Duodenal mucosa (tissue), 2 donors: ENCODE measurements around the gene CENPX.

Experiments used
- H3K27ac ChIP-seq: one replicate; pipeline ENCODE4 v1.7.0; 2013; ENCODE audit warnings: low read depth, low read length
- H3K27me3 ChIP-seq, 2 donors: one replicate each; pipeline ENCODE4 v1.7.0; 2013; ENCODE audit warnings: low read length in 2 of 2, control low read depth in 1 of 2; ENCODE audit not compliant: insufficient read depth in 2 of 2, control insufficient read depth in 1 of 2
- H3K36me3 ChIP-seq, 2 donors: one replicate each; pipeline ENCODE4 v1.7.0; 2013; ENCODE audit warnings: low read length in 2 of 2, control low read depth in 1 of 2; ENCODE audit not compliant: insufficient read depth in 2 of 2, control insufficient read depth in 1 of 2
- H3K4me1 ChIP-seq, 2 donors: one replicate each; pipeline ENCODE4 v1.7.0; 2013; ENCODE audit warnings: low read length in 2 of 2, control low read depth in 1 of 2; ENCODE audit not compliant: insufficient read depth in 2 of 2, control insufficient read depth in 1 of 2
- H3K4me3 ChIP-seq, 2 donors: one replicate each; pipeline ENCODE4 v1.7.0; 2013; ENCODE audit warnings: low read length in 2 of 2, low read depth in 1 of 2
- H3K9ac ChIP-seq, 2 donors: one replicate each; pipeline ENCODE4 v1.7.0; 2013; ENCODE audit warnings: low read length in 2 of 2, low read depth in 1 of 2
- H3K9me3 ChIP-seq, 2 donors: one replicate each; pipeline ENCODE4 v1.7.0; 2013; ENCODE audit warnings: low read length in 2 of 2, control low read depth in 1 of 2; ENCODE audit not compliant: control insufficient read depth in 1 of 2

CENPX gene

DNA sequence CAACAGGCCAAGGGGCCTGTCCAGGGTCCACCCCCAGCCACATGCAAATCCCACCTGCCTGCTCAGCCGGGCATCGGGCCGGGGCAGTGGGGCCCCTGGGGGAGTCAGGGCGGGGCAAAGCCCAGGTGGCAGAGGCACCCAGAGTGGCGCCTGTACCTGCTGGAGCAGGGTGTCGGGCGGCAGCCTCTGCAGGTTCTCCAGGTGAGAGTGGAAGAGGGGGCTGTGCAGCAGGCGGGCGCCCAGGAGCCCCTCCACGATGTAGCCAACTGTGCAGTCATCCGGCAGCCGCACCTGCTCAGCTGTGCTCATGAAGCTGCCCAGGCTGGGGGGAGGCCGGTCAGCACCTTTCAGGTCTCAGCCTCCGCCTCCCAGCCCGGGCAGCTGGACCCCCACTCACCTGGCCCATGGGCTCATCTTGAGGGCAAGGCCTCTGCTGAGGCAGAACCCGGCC is 26.9 kb upstream of the CENPX start:
- Histone ChIP-seq H3K27me3 (no peaks in the 10 kb centered on the region), H3K27ac (no peak overlapping the region), H3K4me3 (no peak overlapping the region), H3K4me1 (peaks cover 11 to 29% of the 10 kb centered on the region in 2 donors), H3K9me3 (no peaks in the 10 kb centered on the region), H3K9ac (no peak overlapping the region), H3K36me3 (peaks cover 3 to 26% of the 10 kb centered on the region in 2 donors)

DNA sequence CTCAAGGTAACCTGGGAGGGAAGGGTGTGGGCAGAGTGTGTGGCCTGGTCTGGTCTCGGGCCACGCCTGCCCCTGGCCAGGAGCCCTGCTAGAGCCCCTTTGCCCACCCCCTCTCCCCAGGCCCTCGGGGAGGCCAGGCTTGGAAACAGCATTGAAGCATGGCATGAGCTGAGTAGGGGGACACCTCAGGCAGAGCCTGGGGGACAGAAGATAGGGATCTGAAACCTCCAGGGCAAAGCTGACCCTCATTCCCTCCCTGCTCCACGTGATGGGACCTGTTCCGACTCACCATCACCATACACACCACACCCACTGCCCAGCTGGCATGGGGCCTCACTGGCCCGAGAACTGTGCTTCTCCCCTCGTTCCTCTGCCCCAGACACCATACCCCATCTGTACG is 26.4 kb upstream of the CENPX start:
- peaks cover 3 to 23% of the 10 kb centered on the region in 2 donors for H3K36me3 ChIP-seq
- H3K4me3 ChIP-seq = no peak overlapping the region
- H3K9me3 ChIP-seq = no peaks in the 10 kb centered on the region
- H3K27ac ChIP-seq = no peak overlapping the region
- no peaks in the 10 kb centered on the region for H3K27me3 ChIP-seq
- H3K4me1 ChIP-seq = peaks cover 11 to 29% of the 10 kb centered on the region in 2 donors
- no peak overlapping the region for H3K9ac ChIP-seq

- Histone ChIP-seq H3K36me3 (peaks cover 1 to 17% of the 10 kb centered on the region in 2 donors), H3K27ac (no peak overlapping the region), H3K27me3 (no peaks in the 10 kb centered on the region), H3K9me3 (no peaks in the 10 kb centered on the region), H3K4me3 (no peak overlapping the region), H3K9ac (no peak overlapping the region), H3K4me1 (peaks cover 11 to 25% of the 10 kb centered on the region in 2 donors)
These were observed 25.9 kb upstream of the CENPX start for GRCh38 chr17:82048571-82048971.

GRCh38 chr17:82047914-82048570 is 25.4 kb upstream of the CENPX start:
- Histone ChIP-seq H3K9ac (no peak overlapping the region), H3K27ac (no peak overlapping the region), H3K27me3 (no peaks in the 10 kb centered on the region), H3K36me3 (peaks cover 0 to 14% of the 10 kb centered on the region in 2 donors), H3K4me1 (peaks cover 7 to 20% of the 10 kb centered on the region in 2 donors), H3K4me3 (no peak overlapping the region), H3K9me3 (no peaks in the 10 kb centered on the region)

DNA sequence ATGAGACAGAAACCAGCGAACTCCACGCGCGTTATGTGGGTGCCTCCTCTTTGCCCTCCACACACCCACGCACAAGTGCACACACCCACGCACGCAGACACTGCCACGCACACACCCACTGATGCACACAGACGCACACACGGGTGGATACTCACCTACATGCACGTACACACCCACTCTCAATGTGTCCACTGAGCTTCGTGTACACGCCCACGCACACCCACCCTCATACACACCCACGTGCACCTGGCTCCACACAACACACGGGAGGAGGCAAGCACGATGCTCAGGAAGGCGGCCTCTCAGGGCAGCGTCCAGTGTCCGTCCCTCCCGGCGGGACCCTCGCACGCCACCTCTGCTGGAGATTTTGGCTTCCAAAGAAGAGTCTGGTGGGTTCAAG is 24.7 kb upstream of the CENPX start:
- Histone ChIP-seq H3K27ac (no peak overlapping the region), H3K27me3 (no peaks in the 10 kb centered on the region), H3K36me3 (peaks cover 0 to 14% of the 10 kb centered on the region in 2 donors), H3K4me1 (peaks cover under 1 to 13% of the 10 kb centered on the region in 2 donors), H3K4me3 (no peak overlapping the region), H3K9ac (no peak overlapping the region), H3K9me3 (no peaks in the 10 kb centered on the region)

DNA sequence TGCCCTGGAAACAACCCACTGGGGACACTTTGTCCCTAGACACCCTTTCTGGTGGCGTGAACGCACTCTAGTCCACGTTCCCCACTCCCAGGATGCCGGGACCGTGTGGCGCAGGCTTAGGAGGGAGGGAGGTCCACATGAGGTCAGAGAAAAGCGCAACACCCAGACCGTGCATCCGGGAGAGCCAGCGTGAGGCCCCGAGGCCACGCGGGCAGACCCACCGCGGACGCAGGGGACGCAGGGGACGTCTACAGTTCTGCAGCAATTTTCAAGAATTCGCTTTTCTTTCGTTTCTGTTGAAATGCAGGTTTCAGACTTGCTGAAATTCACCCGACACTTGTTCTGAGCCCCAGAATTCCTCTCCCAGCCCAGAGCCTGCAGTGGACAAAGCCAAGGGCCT is 24.2 kb upstream of the CENPX start:
- H3K27ac ChIP-seq = no peak overlapping the region
- H3K9ac ChIP-seq = no peak overlapping the region
- H3K4me3 ChIP-seq = no peak overlapping the region

DNA sequence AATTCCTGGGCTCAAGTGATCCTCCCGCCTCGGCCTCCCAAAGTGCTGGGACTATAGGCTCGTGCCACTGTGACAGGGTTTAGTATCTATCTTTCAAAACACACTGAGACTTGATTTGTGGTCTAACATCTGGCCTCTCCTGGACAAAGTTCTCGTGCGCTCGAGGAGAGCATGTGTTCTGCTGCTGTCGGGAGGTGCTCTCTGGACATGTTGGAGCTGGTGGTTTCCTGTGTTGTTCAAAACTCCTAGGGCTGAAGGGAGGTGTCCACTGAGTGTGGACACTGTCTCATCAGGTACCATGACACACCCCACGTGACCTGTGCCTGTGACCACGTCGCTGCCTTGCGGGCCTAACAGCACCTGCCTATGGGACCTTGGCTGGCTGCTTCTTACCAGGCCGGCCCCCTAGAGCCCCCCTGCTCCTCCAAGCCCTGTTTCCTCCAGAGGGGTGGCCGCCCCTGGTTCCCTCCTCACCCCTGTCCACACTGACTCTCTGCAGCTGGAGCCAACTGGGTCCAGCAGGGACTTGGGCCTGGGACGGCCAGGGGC is 23.3 kb upstream of the CENPX start:
- H3K9me3 ChIP-seq = no peaks in the 10 kb centered on the region
- no peak overlapping the region for H3K27ac ChIP-seq
- H3K27me3 ChIP-seq = no peaks in the 10 kb centered on the region
- peaks cover 0 to 14% of the 10 kb centered on the region in 2 donors for H3K36me3 ChIP-seq
- H3K4me1 ChIP-seq = peaks cover 0 to 11% of the 10 kb centered on the region in 2 donors
- no peak overlapping the region for H3K4me3 ChIP-seq
- H3K9ac ChIP-seq = no peak overlapping the region

More for the DNA sequence above, 24.2 kb upstream of the CENPX start:
- Histone ChIP-seq H3K27me3 (no peaks in the 10 kb centered on the region), H3K9me3 (no peaks in the 10 kb centered on the region), H3K36me3 (peaks cover 0 to 14% of the 10 kb centered on the region in 2 donors), H3K4me1 (peaks cover 0 to 11% of the 10 kb centered on the region in 2 donors)

DNA sequence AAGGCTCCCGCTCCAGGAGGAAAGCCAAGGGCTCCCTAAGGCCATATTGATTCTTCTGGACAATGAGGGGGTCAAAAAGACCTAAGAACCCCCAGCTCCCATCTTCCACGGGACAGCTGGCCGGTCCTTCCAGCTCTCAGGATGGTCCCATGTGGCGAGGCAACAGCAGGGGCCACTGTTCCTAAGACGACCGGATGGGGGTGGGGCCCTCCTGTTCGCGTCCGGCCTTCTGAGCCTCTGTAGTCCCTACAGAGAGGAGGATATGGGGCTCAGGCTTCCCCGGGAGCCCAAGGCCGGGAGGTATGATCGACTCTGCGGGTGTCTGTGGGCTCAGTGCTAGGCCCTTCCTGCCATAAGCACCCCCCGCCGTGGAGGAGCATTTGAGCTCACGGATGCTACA is 20.8 kb upstream of the CENPX start:
- H3K4me1 ChIP-seq = no peaks in the 10 kb centered on the region
- no peak overlapping the region for H3K4me3 ChIP-seq
- H3K27me3 ChIP-seq = no peaks in the 10 kb centered on the region
- H3K9me3 ChIP-seq = no peaks in the 10 kb centered on the region
- H3K36me3 ChIP-seq = peaks cover 0 to 12% of the 10 kb centered on the region in 2 donors
- no peak overlapping the region for H3K9ac ChIP-seq
- no peak overlapping the region for H3K27ac ChIP-seq

DNA sequence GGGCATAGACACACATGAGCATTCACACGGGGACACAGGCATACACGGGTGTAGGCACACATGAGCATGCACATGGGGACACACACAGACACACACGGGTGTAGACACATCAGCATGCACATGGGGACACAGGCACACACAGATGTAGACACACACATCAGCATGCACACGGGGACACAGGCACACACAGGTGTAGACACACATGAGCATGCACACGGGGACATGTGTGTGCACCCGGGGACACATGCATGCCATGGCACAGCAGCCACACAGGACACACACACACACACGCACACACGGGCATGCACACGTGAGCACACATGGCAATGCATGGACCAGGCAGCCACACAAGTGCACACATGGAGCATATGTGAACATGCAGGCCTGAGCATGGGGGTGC is 20.0 kb upstream of the CENPX start:
- H3K9me3 ChIP-seq = no peaks in the 10 kb centered on the region
- no peak overlapping the region for H3K27ac ChIP-seq
- no peaks in the 10 kb centered on the region for H3K27me3 ChIP-seq

GRCh38 chr17:82041144-82041814 is 18.6 kb upstream of the CENPX start:
- Histone ChIP-seq H3K27ac (no peak overlapping the region), H3K4me1 (peaks cover 5 to 13% of the 10 kb centered on the region in 2 donors), H3K9me3 (no peaks in the 10 kb centered on the region), H3K9ac (no peak overlapping the region), H3K27me3 (no peaks in the 10 kb centered on the region), H3K4me3 (no peak overlapping the region), H3K36me3 (no peaks in the 10 kb centered on the region)

More for the DNA sequence above, 20.0 kb upstream of the CENPX start:
- Histone ChIP-seq H3K9ac (no peak overlapping the region), H3K4me3 (no peak overlapping the region), H3K36me3 (peaks cover 0 to 5% of the 10 kb centered on the region in 2 donors), H3K4me1 (peaks cover 0 to 5% of the 10 kb centered on the region in 2 donors)
